Uterus (tissue), 2 donors: Measurements from ENCODE around the gene NQO2.

Experiments
- CTCF ChIP-seq, 4 experiments: fragments of 200-600 bp in 2 of 4; fragments of 450-650 bp in 2 of 4; sonication (generic) in 2 of 4; IDR thresholded peaks; one replicate each; pipeline ENCODE4 v1.5.1; 2016 to 2019; ENCODE audit warnings: antibody characterized with exemption in 4 of 4, mild to moderate bottlenecking in 2 of 4, moderate library complexity in 1 of 4
- POLR2A ChIP-seq, 2 donors: fragments of 450-650 bp; IDR thresholded peaks; one replicate each; pipeline ENCODE4 v1.6.1; 2016; ENCODE audit warnings: antibody characterized with exemption in 2 of 2, mild to moderate bottlenecking in 1 of 2, moderate library complexity in 1 of 2

GRCh38 chr6:2970753-2971419, 28.8 kb upstream of the NQO2 start:
- peak in 1 of 2 donors; percentile 66 for TF ChIP-seq POLR2A (IDR thresholded peaks at IDR 0.05)
- peak in 1 of 4 experiments; percentile 14 for TF ChIP-seq CTCF (IDR thresholded peaks at IDR 0.05)
